K562 (cell line): Measurements from ENCODE around the gene RNF166. TPM values are rescaled to one million over a fixed set of nuclear protein-coding genes. Genes with fewer than 3 reads are reported as not detected.

Experiments
- HMG20B ChIP-seq: fragments of 250-450 bp; sonication (Bioruptor Pico); IDR thresholded peaks from 2 replicates; pipeline ENCODE4 v1.5.0; 2021; ENCODE audit warnings: mild to moderate bottlenecking
- polyA plus RNA-seq, 8 experiments: library from polyadenylated mRNA; depleted of rRNA in 4 of 8; stranded (reverse) in 5 of 8; unstranded in 3 of 8; fragments of >200 nt; fragmentation: Nextera tagmentation in 2 of 8; fragmentation: Illumina TruSeq in 1 of 8; extraction: Ambion mirVana in 2 of 8; extraction: Trizol in 1 of 8; gene quantifications; 2 replicates each; pipeline versions ENCODE4 v1.2.1 to v1.2.3, GENCODE V29; 2011 to 2014; ENCODE audit warnings: inconsistent platforms in 1 of 8, missing spikeins in 1 of 8
- total RNA-seq, 7 experiments: library from RNA; depleted of rRNA in 6 of 7; stranded (reverse); fragments of >200 nt in 6 of 7; fragmentation: Illumina TruSeq in 2 of 7; extraction: Trizol in 2 of 7; gene quantifications; 2 replicates each; pipeline versions ENCODE4 v1.2.1 to v1.2.3, GENCODE V29; 2011 to 2021; ENCODE audit warnings: low replicate concordance in 1 of 7
- TF ChIP-seq, protein P1 (sequence below), 2 experiments: fragments of 450-650 bp; formaldehyde crosslinking in 1 of 2; IDR thresholded peaks; 2 replicates each; pipeline versions ENCODE4 v1.4.0 to v1.6.1; 2014 to 2020; ENCODE audit warnings: mild to moderate bottlenecking in 2 of 2, borderline replicate concordance in 1 of 2, low read depth in 1 of 2

RNF166 gene
- total and polyA plus RNA-seq, 9 of the 15 experiments (the other 6 are each of a cell fraction or from before 2014, with no cell fraction given), result 0.56 to 60.3 (median 19.5) TPM

DNA sequence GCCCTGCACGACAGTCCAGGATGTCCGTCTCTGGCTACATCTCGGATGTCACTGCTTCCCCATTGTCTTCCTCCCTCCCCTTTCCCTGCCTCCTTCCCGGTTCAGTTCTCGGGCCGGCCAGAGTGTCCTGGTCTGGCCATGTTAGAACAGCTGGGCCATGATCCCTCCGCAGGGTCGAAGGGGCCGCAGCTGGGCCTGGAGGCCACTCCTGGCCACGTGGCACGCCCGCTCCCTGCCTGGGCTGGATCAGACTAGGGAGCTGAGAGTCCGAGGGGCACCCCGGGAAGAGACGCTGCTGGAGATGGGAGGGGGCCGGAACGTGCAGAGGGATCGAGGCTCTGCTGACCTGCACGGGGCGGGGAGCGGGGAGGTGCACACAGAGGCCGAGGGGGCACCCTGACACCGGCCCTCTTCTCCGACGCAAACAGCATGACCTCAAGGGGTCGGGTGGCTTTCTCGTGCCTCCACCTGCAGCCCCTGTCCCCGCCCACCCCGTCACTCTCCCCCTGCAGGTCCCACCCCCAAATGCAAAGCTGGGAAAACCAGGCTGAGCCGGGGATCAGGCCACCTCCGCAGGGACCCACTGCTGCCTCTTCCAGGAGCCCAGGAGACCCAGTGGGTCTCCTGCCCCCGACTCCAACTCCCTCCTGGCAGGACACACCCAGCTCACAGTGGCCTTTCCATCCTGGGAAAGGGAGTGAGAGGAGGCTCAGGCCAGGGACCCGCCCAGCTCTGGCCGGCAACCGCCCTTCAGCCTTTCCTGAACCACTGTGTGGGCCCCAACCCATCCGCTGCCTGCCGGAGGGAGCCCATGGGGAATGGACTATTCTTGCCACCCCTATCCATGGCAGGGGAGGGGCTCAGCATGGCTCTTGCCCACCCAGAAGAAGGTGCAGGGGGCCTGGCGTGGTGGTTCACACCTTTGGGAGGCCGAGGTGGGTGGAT lies 38.6 kb upstream of the RNF166 start (continued):
- TF ChIP-seq, protein P1, sequence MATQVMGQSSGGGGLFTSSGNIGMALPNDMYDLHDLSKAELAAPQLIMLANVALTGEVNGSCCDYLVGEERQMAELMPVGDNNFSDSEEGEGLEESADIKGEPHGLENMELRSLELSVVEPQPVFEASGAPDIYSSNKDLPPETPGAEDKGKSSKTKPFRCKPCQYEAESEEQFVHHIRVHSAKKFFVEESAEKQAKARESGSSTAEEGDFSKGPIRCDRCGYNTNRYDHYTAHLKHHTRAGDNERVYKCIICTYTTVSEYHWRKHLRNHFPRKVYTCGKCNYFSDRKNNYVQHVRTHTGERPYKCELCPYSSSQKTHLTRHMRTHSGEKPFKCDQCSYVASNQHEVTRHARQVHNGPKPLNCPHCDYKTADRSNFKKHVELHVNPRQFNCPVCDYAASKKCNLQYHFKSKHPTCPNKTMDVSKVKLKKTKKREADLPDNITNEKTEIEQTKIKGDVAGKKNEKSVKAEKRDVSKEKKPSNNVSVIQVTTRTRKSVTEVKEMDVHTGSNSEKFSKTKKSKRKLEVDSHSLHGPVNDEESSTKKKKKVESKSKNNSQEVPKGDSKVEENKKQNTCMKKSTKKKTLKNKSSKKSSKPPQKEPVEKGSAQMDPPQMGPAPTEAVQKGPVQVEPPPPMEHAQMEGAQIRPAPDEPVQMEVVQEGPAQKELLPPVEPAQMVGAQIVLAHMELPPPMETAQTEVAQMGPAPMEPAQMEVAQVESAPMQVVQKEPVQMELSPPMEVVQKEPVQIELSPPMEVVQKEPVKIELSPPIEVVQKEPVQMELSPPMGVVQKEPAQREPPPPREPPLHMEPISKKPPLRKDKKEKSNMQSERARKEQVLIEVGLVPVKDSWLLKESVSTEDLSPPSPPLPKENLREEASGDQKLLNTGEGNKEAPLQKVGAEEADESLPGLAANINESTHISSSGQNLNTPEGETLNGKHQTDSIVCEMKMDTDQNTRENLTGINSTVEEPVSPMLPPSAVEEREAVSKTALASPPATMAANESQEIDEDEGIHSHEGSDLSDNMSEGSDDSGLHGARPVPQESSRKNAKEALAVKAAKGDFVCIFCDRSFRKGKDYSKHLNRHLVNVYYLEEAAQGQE (IDR thresholded peaks at IDR 0.05; ENCODE audit: borderline replicate concordance), result no peak
- TF ChIP-seq, protein P1 (CRISPR knock-in tag; IDR thresholded peaks at IDR 0.05; ENCODE audit: low read depth), result no peak
- TF ChIP-seq HMG20B (CRISPR knock-in tag), result no peak
